Activated naive CD4-positive, alpha-beta T cell treated with Interleukin-2 at 50 U/mL for 16 hours (primary cell): ENCODE data around the gene ZNF830.
"Not testable (repeated sequence)": the region's sequence is repeated elsewhere in the genome, so short reads cannot be mapped to it uniquely, and the experiment has no call there.

Experiments
- DNase-seq: peaks from one replicate; pipeline ENCODE4 v3.0.0-alpha.2; 2020

ZNF830 gene

GRCh38 chr17:34961093-34961911 lies at the start of gene ZNF830, which contains the start of gene CCT6B:
ZNF830 (plus strand) TSS chr17:34961540; CDS start chr17:34961567, 27 bp downstream.
CCT6B (minus strand) TSS chr17:34961460; CDS start chr17:34961393, 67 bp downstream.
- peak; percentile 90 for DNase-seq

- DNase-seq = no peak
Measured at GRCh38 chr17:34913001-34913400, 48.3 kb upstream of the ZNF830 start.

GRCh38 chr17:34916120-34916519 lies 45.2 kb upstream of the ZNF830 start:
- DNase-seq = no peak

- DNase-seq = no peak
Measured at GRCh38 chr17:34917381-34917780, 44.0 kb upstream of the ZNF830 start.

GRCh38 chr17:34920676-34921075 lies 40.7 kb upstream of the ZNF830 start:
- DNase-seq = no peak

- DNase-seq = no peak
Measured at GRCh38 chr17:34926661-34927060, 34.7 kb upstream of the ZNF830 start.

- DNase-seq = no peak
Measured at GRCh38 chr17:34930283-34930682, 31.1 kb upstream of the ZNF830 start.

- not testable (repeated sequence) for DNase-seq
Measured at GRCh38 chr17:34950780-34951179, 10.6 kb upstream of the ZNF830 start.

- no peak for DNase-seq
Measured at GRCh38 chr17:34958438-34958837, 2.9 kb upstream of the ZNF830 start.

GRCh38 chr17:34974179-34974578 lies 12.8 kb downstream of the ZNF830 start:
- DNase-seq = no peak

GRCh38 chr17:34974794-34975785 lies 13.8 kb downstream of the ZNF830 start:
- DNase-seq = no peak

GRCh38 chr17:34979153-34979552 lies 17.8 kb downstream of the ZNF830 start:
- no peak for DNase-seq

- DNase-seq = no peak
Measured at GRCh38 chr17:34979650-34980352, 18.5 kb downstream of the ZNF830 start.

- DNase-seq = peak; percentile 96
Measured at GRCh38 chr17:34980353-34980680, 19.0 kb downstream of the ZNF830 start, which contains the start of gene LIG3. LIG3 (plus strand) TSS chr17:34980512; CDS start chr17:34983006, 2,494 bp downstream.

GRCh38 chr17:34980681-34981537 lies 19.6 kb downstream of the ZNF830 start:
- peak; percentile 78 for DNase-seq

GRCh38 chr17:34981538-34982241 lies 20.4 kb downstream of the ZNF830 start:
- DNase-seq = no peak

GRCh38 chr17:34987232-34987631 lies 25.9 kb downstream of the ZNF830 start:
- no peak for DNase-seq

GRCh38 chr17:34988644-34989043 lies 27.3 kb downstream of the ZNF830 start:
- DNase-seq = no peak

- no peak for DNase-seq
Measured at GRCh38 chr17:34989473-34989872, 28.1 kb downstream of the ZNF830 start.

- DNase-seq = no peak
Measured at GRCh38 chr17:34990921-34991365, 29.6 kb downstream of the ZNF830 start.

- DNase-seq = no peak
Measured at GRCh38 chr17:34991606-34992005, 30.3 kb downstream of the ZNF830 start.
